B cell (primary cell): ENCODE measurements around the gene PAK1IP1. TPM values are rescaled to one million over a fixed set of nuclear protein-coding genes. Genes with fewer than 3 reads are reported as not detected.
"Not testable (repeated sequence)": the region's sequence is repeated elsewhere in the genome, so short reads cannot be mapped to it uniquely, and the experiment has no call there.

Experiments used
- ATAC-seq: fragments of 200-7000 bp; cut with Tn5 transposase; one replicate; pipeline ENCODE4 v1.10.0; 2021; ENCODE audit warnings: low read depth, mild to moderate bottlenecking, moderate number of reproducible peaks, moderate library complexity
- CTCF ChIA-PET: fragments of 350-600 bp; sonication (Branson Sonifier 250); formaldehyde crosslinking; loops from one replicate; lab custom pipeline; 2021; ENCODE audit warnings: antibody characterized with exemption, inconsistent platforms; lab: Charles Lee
- POLR2A ChIA-PET: fragments of 350-600 bp; sonication (Branson Sonifier 250); formaldehyde crosslinking; loops from one replicate; lab custom pipeline; 2021; ENCODE audit warnings: antibody characterized with exemption; lab: Charles Lee
- DNase-seq: peaks from one replicate; pipeline ENCODE4 v3.0.0; 2013
- H2AFZ ChIP-seq: 2 replicates; pipeline ENCODE4 v1.6.1; 2012; ENCODE audit warnings: mild to moderate bottlenecking, low read depth, low read length; ENCODE audit not compliant: insufficient read depth, poor library complexity, severe bottlenecking
- H3K27ac ChIP-seq, 2 donors: 1 replicate in 1 of 2; 2 replicates in 1 of 2; pipeline ENCODE4 v1.5.1; 2012 to 2013; ENCODE audit warnings: low read length in 2 of 2, mild to moderate bottlenecking in 2 of 2, moderate library complexity in 1 of 2
- H3K27me3 ChIP-seq, 4 experiments: fragments of 200-600 bp in 1 of 4; sonication (generic) in 1 of 4; replicated peaks in 1 of 4; 1 replicate in 2 of 4; 2 replicates in 2 of 4; pipeline versions ENCODE4 v1.6.1 to v1.7.0; 2013 to 2016; ENCODE audit warnings: low read length in 3 of 4, mild to moderate bottlenecking in 2 of 4, mixed read lengths in 1 of 4, moderate library complexity in 1 of 4; ENCODE audit not compliant: insufficient read depth in 4 of 4, control insufficient read depth in 3 of 4; ENCODE audit errors: control extremely low read depth in 1 of 4
- H3K36me3 ChIP-seq, 2 experiments: replicated peaks in 1 of 2; 1 replicate in 1 of 2; 2 replicates in 1 of 2; pipeline versions ENCODE4 v1.6.1 to v1.7.1; 2013; ENCODE audit warnings: low read length in 1 of 2; ENCODE audit not compliant: insufficient read depth in 2 of 2, control insufficient read depth in 1 of 2; ENCODE audit errors: control extremely low read depth in 1 of 2, extremely low read depth in 1 of 2
- H3K4me1 ChIP-seq, 2 donors: fragments of 200-600 bp in 1 of 2; sonication (generic) in 1 of 2; 1 replicate in 1 of 2; 2 replicates in 1 of 2; pipeline versions ENCODE4 v1.5.1 to v1.6.1; 2013 to 2017; ENCODE audit warnings: low read length in 2 of 2; ENCODE audit not compliant: control insufficient read depth in 2 of 2, insufficient read depth in 2 of 2
- H3K4me2 ChIP-seq: replicated peaks from 2 replicates; pipeline ENCODE3; 2012; ENCODE audit warnings: mild to moderate bottlenecking, low read depth, low read length; ENCODE audit not compliant: poor library complexity, severe bottlenecking
- H3K4me3 ChIP-seq, 5 experiments: fragments of 200-600 bp in 1 of 5; sonication (generic) in 1 of 5; 1 replicate in 3 of 5; 2 replicates in 2 of 5; pipeline versions ENCODE4 v1.5.1 to v1.7.0; 2011 to 2016; ENCODE audit warnings: low read length in 4 of 5, mild to moderate bottlenecking in 4 of 5, low read depth in 2 of 5, control low read depth in 1 of 5, moderate library complexity in 1 of 5; ENCODE audit not compliant: insufficient read depth in 1 of 5; ENCODE audit errors: control extremely low read depth in 1 of 5, extremely low read depth in 1 of 5
- H3K79me2 ChIP-seq: fragments of 200-600 bp; sonication (generic); one replicate; pipeline ENCODE4 v1.6.0; 2016; ENCODE audit warnings: low read length; ENCODE audit not compliant: control insufficient read depth, insufficient read depth
- H3K9ac ChIP-seq: fragments of 200-600 bp; sonication (generic); 2 replicates; pipeline ENCODE4 v1.6.1; 2017; ENCODE audit warnings: mild to moderate bottlenecking, low read length, moderate library complexity
- H3K9me3 ChIP-seq, 3 donors: one replicate each; pipeline versions ENCODE4 v1.6.1 to v1.7.1; 2013; ENCODE audit warnings: low read length in 2 of 3; ENCODE audit not compliant: control insufficient read depth in 2 of 3, insufficient read depth in 1 of 3; ENCODE audit errors: control extremely low read depth in 1 of 3
- H4K20me1 ChIP-seq: 2 replicates; pipeline ENCODE4 v1.6.0; 2012; ENCODE audit warnings: mild to moderate bottlenecking, low read length; ENCODE audit not compliant: insufficient read depth, control insufficient read depth, poor library complexity, severe bottlenecking
- H3K27ac Mint-ChIP-seq: one replicate; pipeline ENCODE4 v1.8.0; 2021; ENCODE audit warnings: mixed read lengths
- H3K27me3 Mint-ChIP-seq: one replicate; pipeline ENCODE4 v1.8.0; 2021; ENCODE audit warnings: mixed read lengths
- H3K4me1 Mint-ChIP-seq: one replicate; pipeline ENCODE4 v1.8.0; 2021; ENCODE audit warnings: mixed read lengths
- H3K4me3 Mint-ChIP-seq: one replicate; pipeline ENCODE4 v1.8.0; 2021; ENCODE audit warnings: mixed read lengths
- H3K9me3 Mint-ChIP-seq: one replicate; pipeline ENCODE4 v1.8.0; 2022; ENCODE audit warnings: mixed read lengths; ENCODE audit not compliant: insufficient read depth
- EZH2 ChIP-seq: IDR thresholded peaks from 2 replicates; pipeline ENCODE4 v1.6.1; 2012; ENCODE audit warnings: borderline replicate concordance, low read depth, mild to moderate bottlenecking, moderate library complexity, low read length; ENCODE audit not compliant: insufficient read depth, poor library complexity, severe bottlenecking
- WGBS: methylation state at CpG from one replicate; pipeline ENCODE4 v1.1.5; 2013; ENCODE audit warnings: missing lambda C conversion rate; ENCODE audit not compliant: insufficient coverage; 5-methylcytosine and 5-hydroxymethylcytosine counted together
- intact Hi-C: fragments of 100-400 bp; cut with micrococcal nuclease; formaldehyde crosslinking; loops from one replicate; pipeline ENCODE4 v1.10.0; 2022
- polyA plus RNA-seq: library from polyadenylated mRNA; depleted of rRNA; stranded (reverse); fragments of >200 nt; gene quantifications from 2 replicates; pipeline ENCODE4 v1.2.3, GENCODE V29; 2012
- total RNA-seq, 2 donors: library from RNA; stranded (reverse); fragments of 120-200 nt in 1 of 2; gene quantifications; 1 replicate in 1 of 2; 2 replicates in 1 of 2; pipeline versions ENCODE4 v1.2.3 to v1.2.4, GENCODE V29; 2013 to 2022
- TF ChIP-seq, protein P1 (sequence below): fragments of 200-600 bp; IDR thresholded peaks from one replicate; pipeline ENCODE4 v1.8.0; 2022; ENCODE audit warnings: antibody characterized with exemption, mild to moderate bottlenecking

Gene PAK1IP1
- total and polyA plus RNA-seq, 2 donors (not counting 1 experiment from before 2014, with no cell fraction given): 3.8 to 6.1 TPM

DNA sequence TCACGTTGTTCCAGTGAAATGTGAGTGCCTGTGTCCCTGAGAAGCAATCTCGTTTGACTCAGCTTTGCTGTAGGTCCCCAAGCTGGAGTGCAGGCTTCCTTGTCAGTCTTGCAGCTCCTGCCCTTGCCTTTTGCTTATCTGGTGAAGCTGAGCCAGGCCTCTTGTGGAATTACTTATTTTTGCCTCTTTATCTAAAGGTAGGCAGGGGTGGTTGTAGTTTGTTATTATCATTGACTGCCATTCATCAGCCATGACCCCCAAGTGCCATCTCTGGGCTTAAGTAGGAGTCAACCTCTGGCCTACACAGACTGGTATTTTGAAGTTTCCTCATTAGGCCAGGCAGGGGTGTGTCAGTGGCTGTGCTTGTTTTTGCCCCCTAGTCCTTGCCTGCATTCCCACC, 55.0 kb downstream of the PAK1IP1 start:
- Histone ChIP-seq H3K9me3 (no peaks in the 10 kb centered on the region), H3K27me3 (no peaks in the 10 kb centered on the region), H3K4me3 (no peak overlapping the region), H3K27ac (no peak overlapping the region), H3K9ac (no peak overlapping the region), H2AFZ (no peak overlapping the region), H3K79me2 (peaks cover 60% of the 10 kb centered on the region), H3K4me1 (peaks cover 17 to 25% of the 10 kb centered on the region in 2 donors), H3K4me2 (no peak overlapping the region), H4K20me1 (peaks cover 31% of the 10 kb centered on the region), H3K36me3 (peaks cover 8 to 40% of the 10 kb centered on the region in 2 experiments)
- H3K9me3 Mint-ChIP-seq: no peaks in the 10 kb centered on the region
- no peaks in the 10 kb centered on the region for H3K27me3 Mint-ChIP-seq
- no peak for ATAC-seq
- TF ChIP-seq EZH2: no peak
- TF ChIP-seq, protein P1, sequence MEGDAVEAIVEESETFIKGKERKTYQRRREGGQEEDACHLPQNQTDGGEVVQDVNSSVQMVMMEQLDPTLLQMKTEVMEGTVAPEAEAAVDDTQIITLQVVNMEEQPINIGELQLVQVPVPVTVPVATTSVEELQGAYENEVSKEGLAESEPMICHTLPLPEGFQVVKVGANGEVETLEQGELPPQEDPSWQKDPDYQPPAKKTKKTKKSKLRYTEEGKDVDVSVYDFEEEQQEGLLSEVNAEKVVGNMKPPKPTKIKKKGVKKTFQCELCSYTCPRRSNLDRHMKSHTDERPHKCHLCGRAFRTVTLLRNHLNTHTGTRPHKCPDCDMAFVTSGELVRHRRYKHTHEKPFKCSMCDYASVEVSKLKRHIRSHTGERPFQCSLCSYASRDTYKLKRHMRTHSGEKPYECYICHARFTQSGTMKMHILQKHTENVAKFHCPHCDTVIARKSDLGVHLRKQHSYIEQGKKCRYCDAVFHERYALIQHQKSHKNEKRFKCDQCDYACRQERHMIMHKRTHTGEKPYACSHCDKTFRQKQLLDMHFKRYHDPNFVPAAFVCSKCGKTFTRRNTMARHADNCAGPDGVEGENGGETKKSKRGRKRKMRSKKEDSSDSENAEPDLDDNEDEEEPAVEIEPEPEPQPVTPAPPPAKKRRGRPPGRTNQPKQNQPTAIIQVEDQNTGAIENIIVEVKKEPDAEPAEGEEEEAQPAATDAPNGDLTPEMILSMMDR: no peak
- ChIA-PET CTCF (interaction anchor here (4.2 kb wide), 1 partner anchor 239 kb away, joined by 18 read pairs; no protein-coding TSS in a partner anchor), POLR2A (no interaction called here)
- H3K4me3 Mint-ChIP-seq: peak overlapping the region; percentile 95
- peak overlapping the region; percentile 38 for H3K27ac Mint-ChIP-seq
- WGBS: 88% methylated on average over 2 of the region's 2 CpGs
- intact Hi-C loops: loop anchor here (5.0 kb wide), 2 partner anchors 347 to 788 kb away; partner anchors contain the start of gene TMEM170B
- H3K4me1 Mint-ChIP-seq: peaks cover 31% of the 10 kb centered on the region
- DNase-seq: no peak

GRCh38 chr6:10750568-10750967, 55.8 kb downstream of the PAK1IP1 start:
- intact Hi-C loops, H3K4me3 ChIP-seq, H3K9me3 ChIP-seq, POLR2A ChIA-PET, H3K27me3 Mint-ChIP-seq, H3K4me2 ChIP-seq, H3K27me3 ChIP-seq, H3K4me3 Mint-ChIP-seq, H2AFZ ChIP-seq, ATAC-seq, CTCF ChIA-PET, H3K27ac Mint-ChIP-seq, H3K9me3 Mint-ChIP-seq, H3K9ac ChIP-seq, DNase-seq, H3K27ac ChIP-seq: not testable (repeated sequence)
- peaks cover 34% of the 10 kb centered on the region for H4K20me1 ChIP-seq
- peaks cover 61% of the 10 kb centered on the region for H3K79me2 ChIP-seq
- H3K4me1 Mint-ChIP-seq: peaks cover 31% of the 10 kb centered on the region
- H3K4me1 ChIP-seq: peaks cover 17 to 25% of the 10 kb centered on the region in 2 donors
- 100% methylated on average over 1 of the region's 6 CpGs for WGBS
- peaks cover 8 to 48% of the 10 kb centered on the region in 2 experiments for H3K36me3 ChIP-seq

DNA sequence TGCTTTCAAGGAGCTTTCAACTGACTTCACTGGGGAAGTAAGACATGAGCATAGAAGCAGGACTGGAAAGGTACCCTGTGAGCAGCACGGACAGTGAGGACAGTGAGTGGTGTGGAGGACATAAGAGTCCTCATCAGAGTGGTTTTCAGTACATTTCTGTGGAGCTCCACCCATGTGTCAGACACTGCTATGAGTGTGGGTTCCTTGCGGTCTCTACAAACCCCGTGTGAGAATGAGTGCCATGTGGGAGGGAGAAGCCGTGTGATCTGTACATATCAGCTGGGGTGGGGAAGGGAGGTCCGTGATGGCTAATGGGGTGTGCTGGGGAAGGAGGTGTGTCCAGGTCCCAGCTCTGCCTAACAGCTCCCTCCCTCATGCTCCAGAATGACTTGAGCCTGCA, 57.0 kb downstream of the PAK1IP1 start:
- H3K27ac Mint-ChIP-seq, intact Hi-C loops, H3K27me3 Mint-ChIP-seq, H3K9me3 ChIP-seq, H2AFZ ChIP-seq, H3K9ac ChIP-seq, POLR2A ChIA-PET, H3K9me3 Mint-ChIP-seq, H3K27me3 ChIP-seq, ATAC-seq, DNase-seq, H3K4me2 ChIP-seq, H3K4me3 ChIP-seq, H3K27ac ChIP-seq, H3K4me3 Mint-ChIP-seq: not testable (repeated sequence)
- Histone ChIP-seq H3K36me3 (peaks cover 8 to 57% of the 10 kb centered on the region in 2 experiments), H3K79me2 (peaks cover 61% of the 10 kb centered on the region), H4K20me1 (peaks cover 34% of the 10 kb centered on the region), H3K4me1 (peaks cover 15 to 22% of the 10 kb centered on the region in 2 donors)
- H3K4me1 Mint-ChIP-seq: peaks cover 32% of the 10 kb centered on the region
- CTCF ChIA-PET: interaction anchor here (0.5 kb wide), 1 partner anchor 12 kb away, joined by 3 read pairs; no protein-coding TSS in a partner anchor
- 100% methylated on average over 1 of the region's 5 CpGs for WGBS
